ENCODE measurements around the gene NAPB.

The NAPB gene

GRCh38 chr20:23437126-23437899, 16.0 kb upstream of the NAPB start:
- no peak for DNase-seq

DNA sequence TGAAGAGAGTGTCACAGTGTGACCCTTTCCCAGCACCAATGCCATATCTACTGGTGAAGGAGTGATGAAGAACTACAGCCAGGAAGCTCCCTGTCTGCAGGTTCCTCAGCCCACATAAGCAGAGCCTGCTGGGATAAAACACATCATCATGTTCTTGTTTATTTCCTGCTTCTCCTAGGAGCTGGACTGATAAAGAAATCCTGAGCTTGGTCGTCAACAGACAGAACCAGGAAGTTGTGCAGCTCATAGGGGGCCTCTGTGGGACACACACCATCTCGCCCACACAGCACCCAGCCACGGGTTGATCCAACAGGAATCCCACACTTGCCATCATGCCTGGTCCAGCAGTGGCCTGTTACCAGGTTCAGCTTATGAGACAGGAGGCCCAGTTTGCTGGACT, 15.4 kb upstream of the NAPB start:
- DNase-seq = no peak

DNA sequence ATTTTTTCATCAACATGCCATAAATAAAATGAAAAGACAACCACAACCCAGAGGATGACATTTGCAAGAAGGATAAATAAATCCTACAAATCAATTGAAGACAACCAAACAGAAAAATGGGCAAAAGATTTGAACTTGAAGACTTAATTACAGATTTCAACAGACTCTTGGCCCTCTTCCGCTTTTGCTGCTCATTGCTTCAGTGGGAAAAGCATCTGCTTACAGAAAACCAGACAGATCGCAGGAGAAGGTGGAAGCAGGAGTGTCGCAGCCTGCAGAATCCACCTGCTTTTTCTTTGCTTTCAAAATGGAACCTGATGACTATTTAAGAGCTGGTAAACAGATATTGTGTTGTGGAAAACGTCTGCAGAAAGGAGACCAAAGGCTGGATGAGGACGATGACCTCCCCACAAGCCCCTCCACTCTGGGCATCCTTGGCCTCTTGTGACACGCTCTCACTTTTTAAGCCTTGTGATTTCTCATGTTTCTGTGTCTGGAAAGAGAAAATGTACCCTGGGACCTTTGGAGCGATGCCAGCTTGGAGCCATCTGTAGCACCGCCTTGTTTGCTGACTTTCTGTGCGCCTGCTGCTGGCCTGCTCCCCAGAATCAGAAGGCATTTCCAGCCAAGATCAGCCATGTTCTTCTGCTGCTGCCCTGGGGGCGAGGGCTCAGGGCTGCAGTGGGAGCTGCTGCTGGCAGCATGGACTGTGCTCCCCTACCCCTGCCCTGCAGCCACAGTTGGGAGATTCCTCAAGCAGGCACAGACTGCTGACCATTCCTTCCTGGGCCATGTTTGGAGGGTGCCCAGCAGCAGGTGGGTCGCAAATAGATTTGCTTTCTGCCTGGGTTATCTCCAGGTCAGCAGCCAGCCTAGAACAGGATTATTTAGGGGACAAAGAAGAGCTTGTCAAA, 14.6 kb upstream of the NAPB start:
- DNase-seq = no peak

DNA sequence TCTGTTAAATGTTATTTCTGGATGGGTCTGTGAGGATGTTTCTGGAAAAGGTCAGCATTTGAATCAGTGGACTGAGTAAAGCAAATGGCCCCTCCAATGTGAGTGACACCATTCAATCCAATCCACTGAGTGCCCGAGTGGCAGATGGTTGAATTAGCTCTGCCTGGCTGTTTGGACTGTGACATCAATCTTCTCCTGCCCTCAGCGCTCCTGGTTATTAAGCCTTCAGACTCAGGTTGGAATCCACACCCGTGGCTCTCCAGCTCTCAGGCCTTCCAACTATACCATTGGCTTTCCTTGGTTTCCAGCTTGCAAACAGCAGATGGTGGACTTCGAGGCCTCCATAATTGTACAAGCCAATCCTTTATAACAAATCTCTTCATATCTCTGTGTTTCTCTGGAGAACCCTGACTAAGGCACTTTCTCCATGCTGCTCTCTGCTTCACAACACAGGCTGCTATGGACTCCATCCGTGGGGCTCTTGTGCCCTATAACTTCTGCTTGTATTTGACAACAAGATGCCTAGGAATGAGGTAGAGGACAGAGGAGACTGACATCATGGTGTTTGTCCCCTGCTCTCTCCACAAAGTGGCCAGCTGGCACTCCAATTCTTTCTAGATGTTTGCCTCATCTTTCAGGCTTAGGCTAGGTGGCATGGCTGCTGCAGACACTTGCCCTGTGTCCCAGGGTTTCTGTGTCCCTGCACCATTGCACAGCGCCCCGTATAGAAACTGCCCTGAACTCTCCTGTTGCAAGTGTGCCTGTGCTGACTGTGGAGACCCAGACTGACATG, 13.4 kb upstream of the NAPB start:
- no peak for DNase-seq

GRCh38 chr20:23433628-23434027, 12.3 kb upstream of the NAPB start:
- DNase-seq = no peak

DNA sequence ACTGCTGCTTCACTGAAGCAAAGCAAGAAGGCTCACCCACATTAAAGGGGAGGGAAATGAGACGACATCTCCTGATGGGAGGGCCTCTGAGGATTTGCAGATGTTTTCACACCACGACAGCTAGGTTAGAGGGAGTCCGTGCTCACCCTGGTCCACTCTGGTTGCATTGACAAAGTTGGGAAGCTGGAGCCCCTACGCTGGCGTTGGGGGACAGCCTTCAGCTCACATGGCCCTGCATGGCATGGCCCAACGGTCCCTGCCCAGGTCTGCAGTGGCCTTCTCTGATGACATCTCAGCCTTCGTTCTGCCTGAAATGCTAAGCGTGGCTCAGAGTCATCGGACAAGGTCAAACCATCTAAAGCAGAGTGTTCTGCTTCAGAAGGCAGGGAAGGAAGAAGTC, 3.8 kb upstream of the NAPB start:
- DNase-seq = no peak

DNA sequence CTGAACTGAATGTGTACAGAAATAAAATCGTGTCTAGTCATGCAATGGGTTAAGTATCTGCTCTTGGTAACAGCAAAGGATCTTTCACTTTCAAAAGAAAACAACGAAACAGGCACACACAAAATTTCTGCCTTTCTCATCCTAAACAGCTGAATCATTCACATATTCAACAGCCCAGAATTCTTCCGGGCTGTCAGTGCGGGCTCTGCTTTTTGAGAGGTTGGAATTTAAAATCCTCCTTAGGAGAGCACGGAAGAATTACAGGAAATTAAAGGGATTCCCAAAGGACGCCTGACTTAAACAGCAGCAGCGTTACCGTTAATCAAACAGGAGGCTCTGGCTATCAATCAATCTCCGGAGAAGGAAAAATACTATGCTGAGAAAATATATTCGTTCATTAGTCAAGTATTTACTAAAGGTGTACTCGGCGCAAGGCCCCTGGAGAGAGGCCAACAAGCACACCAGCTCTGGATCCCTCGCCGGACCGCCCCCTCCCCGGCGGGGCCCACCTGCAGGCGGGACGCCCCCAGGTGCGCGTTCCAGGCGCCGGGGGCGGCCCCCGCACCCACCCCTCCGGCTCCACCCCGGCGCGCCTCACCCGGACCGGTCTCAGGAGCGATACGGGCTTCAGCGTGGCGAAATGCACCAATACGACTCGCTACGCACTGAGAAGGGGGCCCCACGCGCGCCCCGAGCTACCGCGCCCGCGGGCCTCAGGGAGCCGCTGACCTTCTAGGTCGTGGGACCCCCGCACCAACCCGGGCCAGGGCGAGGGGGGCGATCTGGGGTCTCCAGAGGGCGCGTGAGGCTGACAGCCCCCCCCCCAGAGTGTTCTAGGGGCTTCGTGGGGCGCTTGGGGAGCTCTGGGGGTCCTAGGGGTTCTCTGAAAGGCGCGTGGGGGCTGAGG, 1.0 kb downstream of the NAPB start:
- no peak for DNase-seq

- no peak for DNase-seq
Measured at GRCh38 chr20:23419657-23419994, 1.7 kb downstream of the NAPB start.

GRCh38 chr20:23417861-23418260, 3.4 kb downstream of the NAPB start:
- DNase-seq = no peak

DNA sequence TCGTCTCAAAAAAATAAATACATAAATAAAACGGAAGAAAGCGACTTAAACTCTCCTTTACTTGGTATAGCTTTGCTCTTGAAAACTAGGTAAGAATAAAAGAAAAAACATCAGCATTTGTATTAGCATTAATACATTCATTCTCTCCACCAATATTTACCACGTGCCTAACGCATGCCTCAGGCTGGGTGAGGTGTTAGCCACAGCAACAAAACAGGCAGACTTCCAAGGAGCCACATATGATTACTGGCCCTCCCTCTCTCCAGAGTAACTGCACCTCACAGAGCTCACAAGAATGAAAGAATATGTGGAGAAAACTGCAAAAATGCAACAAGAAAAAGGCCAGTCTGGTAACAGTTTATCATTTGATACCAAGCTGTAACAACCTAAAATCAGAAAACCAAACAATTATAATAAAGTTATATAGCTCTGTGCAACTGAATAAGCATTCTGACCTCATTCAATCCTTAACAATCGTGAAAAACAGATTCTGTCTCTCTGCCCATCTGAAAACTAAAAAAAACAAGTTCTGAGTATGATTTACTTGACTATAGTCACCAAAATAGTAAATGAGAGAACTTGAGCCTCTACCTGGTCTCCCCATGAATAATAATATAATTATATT, 5.2 kb downstream of the NAPB start:
- DNase-seq = no peak

DNA sequence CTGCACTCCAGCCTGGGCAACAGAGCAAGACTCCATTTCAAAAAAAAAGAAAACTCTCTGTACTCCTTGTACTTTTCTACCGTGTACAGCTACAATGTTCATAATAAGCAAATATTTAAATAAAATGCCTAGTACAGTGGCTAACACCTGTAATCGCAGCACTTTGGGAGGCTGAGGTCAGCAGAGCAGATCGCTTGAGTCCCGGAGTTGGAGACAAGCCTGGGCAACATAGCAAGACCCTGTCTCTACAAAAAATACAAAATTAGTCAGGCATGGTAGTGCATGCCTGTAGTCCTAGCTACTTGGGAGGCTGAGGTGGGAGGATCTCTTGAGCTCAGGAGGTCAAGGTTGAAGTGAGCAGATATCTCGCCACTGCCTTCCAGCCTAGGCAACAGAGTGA, 5.7 kb downstream of the NAPB start:
- no peak for DNase-seq

GRCh38 chr20:23414526-23415188, 6.6 kb downstream of the NAPB start:
- no peak for DNase-seq

DNA sequence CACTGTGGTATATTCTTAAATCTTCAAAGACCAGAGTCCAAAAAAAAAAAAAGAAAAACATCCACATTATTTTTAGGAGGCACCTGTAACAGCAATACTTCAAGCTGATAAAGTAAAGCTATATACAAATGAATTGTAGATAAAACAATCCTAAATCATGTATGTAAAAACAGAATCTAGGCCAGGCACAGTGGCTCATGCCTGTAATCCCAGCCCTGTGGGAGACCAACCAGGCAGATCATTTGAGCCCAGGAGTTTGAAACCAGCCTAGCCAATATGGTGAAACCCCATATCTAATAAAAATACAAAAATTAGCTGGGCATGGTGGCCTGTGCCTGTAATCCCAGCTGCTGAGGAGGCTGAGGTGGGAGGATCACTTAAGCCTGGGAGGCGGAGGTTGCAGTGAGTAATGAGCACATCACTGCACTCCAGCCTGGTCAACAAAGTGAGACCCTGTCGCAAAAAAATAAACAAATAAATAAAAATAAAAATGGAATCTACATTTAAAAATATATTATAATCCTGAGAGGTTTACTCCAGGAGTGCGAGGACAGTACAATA, 7.3 kb downstream of the NAPB start:
- DNase-seq = no peak

DNA sequence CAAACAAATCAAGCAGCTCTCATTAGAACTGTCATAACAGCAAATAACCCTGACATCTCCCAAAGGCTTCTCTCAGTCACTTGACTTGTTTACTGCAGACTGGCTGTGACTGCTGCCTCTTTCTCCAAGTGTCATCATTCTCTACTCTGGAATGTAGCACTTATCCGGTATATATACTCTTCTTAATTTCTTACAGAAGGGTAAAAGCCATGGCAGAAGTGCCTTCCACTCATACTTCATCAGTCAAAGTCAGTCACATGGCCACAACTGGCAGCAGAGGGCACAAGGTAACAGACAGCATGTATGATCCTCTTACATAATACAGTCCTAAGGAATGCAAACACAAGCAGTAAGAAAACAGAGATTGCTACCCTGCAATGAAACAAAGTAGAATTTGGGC, 9.3 kb downstream of the NAPB start:
- DNase-seq = no peak

GRCh38 chr20:23410916-23411695, 10.2 kb downstream of the NAPB start:
- no peak for DNase-seq

- no peak for DNase-seq
Measured at GRCh38 chr20:23409800-23410199, 11.5 kb downstream of the NAPB start.

GRCh38 chr20:23408957-23409356, 12.3 kb downstream of the NAPB start:
- DNase-seq = no peak

DNA sequence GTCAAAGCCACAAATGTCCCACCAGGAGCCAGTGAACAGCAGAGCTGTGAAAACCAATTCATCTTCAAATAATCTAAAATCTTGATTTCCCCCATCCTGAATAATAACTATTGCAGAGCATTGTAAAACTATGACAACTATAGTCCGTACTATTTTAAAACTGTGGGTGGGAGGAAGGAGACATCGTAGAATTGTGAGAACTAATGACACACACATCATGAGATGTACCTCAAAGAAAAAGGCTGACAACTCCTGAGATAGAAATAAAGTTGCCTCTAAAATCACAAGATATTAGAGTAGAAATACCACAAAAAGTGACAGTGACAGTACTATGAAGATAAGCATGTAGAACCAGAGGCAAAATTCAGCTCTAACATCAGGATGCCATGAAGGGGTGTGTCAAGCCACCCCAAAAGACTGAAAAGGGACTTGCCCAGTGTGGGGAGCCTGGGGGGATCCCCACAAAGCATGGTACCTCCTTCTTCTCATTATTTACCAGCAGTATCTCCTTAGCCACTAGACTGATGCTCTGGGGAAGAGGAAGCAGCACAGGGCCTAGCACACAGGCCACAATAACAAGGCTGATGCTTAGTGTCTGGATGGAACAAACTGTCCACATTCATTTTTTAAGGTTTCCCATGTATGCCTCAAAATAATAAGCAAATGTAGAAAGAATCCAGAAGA, 13.4 kb downstream of the NAPB start:
- DNase-seq = no peak

DNA sequence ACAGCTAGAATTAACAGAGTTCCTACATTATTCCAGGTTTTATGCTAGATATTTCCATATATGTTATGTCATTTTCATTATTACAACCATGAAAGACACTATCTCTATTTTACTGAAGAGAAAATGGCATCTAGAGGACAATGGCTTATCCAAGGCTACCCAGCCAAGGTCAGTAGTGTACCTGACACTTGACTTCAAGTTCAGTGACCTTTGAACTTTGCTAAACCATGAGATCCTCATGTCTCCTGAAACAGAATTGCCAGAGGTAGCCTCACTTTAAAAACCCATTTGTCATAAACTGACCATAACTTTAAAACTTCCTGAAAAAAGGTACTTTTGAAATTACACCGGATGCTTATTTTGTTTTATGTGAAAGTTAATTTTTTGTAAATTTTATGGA, 14.4 kb downstream of the NAPB start:
- DNase-seq = no peak

DNA sequence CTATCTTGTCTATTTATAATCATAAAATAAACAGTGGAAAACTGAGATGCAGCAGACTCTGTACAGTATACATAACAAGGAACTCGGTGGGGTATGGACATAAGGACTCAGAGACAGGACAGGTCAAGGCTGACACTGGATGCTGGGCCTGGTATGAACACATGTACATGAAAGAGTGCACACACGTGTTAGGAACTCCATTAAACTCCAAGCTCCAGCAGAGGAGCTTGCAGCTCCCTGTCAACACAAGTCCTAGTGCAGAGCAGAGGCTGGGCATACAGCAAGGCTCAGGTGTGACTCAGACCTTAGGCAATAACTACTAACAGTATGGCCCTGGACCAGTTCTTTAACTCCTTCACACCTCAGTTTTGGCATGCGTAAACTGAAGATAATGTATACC, 17.1 kb downstream of the NAPB start:
- no peak for DNase-seq
